Measurements from ENCODE around the gene SPTLC2.

The SPTLC2 gene

DNA sequence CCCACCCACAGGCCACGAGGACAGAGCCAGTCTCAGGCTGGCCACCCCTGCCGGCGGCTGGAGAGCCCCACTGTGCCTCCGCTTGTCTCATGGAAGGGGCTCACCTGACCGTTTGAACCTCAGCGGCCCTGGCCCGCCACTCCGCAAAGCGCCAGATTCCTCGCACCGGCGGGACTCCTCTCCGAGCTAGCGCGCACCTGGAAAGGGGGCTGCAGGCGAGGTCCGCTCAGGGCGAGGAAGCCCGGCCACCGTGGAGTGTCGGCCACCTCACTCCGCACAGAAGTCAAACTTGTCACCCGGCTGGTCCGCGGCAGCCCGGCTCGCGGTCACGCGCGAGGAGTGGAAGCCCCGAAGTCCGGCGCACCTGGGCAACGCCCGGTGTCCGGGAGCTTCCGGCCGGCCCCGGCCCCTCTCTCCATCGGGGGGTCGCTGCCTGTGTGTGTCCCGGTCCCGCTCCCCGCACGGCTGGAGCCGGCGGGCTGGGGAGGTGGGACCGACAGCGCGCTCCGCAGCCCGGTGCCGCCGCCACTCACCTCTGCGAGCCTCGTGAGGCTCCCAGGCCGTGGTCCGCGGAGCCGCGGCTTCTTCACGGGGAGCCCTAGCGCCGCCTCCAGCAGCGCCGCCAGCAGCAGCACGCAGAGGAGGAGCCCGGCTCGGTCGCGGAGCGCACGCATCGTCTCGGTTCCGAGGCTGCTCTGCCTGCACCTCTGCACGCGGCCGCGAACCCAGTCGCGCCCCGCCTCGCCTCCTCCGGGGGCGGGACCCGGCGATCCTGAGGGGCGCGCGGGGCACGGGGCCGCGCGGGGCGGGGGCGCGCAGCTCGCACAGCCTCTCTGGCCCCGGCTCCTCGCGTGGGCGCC lies 118.1 kb downstream of the SPTLC2 start, which contains the start of gene ISM2:
Gene ISM2, minus strand, starts transcription at position 697 of the 860 bp plus-strand sequence. Its CDS starts 23 bp downstream, at position 674.
- DNase-seq: no peak

DNA sequence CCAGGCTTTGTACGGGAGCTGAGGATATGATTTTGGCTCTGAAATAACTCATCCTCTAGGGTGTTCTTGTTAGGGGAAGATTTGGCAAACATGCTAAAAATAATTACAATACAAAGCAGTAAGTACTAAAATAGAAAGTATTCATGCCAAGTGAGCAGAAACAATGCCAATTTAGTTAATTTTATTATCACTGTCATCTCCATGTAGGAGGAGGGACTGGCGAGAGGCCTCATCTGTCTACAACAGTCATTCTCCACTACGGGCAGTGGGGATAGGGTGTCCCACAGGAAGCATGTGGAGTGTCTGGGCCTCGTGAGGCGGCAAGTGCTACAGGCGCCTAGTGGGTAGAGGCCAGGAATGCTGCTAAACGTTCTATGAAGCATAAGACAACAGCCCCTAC lies 121.1 kb downstream of the SPTLC2 start:
- no peak for DNase-seq

DNA sequence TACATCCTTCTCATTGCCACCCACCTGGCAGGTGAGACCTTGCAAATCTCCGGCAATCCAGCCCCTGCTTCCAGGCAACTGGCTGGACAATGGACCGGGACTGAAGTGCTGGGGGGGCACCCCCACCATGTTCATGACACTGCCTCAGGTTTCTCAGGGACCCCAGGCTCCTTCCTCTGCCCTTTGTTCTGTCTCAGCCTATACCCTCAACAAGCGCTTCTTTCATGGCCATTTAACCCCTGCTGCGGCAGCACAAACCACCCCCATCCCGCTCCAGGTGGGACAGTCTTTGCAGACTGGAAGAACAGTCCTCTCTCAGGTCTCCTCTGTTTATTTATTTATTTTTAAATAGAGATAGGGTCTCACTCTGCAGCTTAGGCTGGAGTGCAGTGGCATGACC lies 125.4 kb downstream of the SPTLC2 start:
- DNase-seq: no peak

DNA sequence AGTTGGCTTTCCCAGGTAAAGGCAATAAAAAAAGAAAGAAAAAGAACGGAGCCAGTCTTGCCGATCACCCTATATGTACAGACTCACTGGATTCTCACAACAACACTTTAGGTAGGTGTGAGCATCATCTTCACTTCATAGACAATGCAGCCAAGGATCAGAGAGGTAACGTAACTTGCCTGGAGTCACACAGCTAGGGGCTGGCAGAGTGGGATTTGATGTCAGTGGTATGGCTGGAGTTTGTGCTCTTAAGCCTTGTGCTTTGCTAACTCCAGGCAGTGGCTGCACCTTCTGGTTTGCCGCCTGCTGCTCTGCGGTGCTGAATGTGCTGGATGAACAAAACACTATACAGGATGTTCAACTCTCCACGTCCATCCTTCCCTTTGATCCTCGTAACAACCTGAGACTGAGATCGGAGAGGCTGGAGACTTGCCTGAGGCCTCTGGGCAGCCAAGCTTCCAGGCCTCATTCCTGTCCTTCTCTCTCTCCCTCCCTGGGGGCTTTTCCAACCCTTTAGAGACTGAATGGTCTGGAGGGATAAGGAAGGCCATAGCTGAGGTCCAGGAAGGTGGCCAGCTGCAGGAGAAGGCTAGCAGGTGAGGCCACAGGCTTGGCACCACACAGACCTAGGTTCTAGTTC lies 126.0 kb downstream of the SPTLC2 start:
- no peak for DNase-seq

DNA sequence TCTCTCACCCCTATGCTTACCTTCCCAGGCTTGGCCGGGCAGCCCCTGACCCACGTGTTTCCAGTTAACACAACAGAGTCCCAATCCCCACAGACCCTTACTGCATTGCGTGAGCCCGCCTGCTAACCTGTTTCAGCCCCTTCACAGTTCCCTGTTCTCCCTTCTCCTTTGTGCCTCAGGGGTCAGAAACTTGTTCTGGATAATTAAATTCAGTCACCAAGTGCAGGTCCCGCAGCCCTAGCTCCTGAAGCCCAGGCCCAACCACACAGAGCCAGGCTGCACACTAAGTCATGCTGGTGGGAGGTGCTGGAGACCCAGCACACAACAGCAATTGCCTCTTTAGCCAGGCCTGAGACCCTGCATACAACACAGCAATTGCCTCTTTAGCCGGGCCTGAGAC lies 127.4 kb downstream of the SPTLC2 start:
- no peak for DNase-seq

DNA sequence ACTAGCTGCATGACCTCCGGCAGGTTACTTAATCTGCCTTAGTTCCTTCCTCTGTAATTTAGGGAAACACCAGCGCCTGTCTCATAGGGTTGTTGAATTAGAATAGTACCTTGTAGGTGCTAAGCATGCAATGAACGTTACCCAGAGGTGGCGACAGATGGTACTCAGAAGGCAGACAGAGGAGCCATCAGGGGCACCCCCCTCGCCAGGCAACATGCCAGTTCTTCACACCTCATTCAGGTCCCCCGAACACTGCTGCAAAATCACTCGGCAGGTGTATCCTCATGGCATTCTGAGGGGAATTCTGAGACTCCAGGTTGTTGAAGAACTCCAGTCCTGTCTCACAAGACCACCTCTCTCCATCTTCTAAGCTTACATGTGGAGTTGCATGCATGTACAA lies 127.9 kb downstream of the SPTLC2 start:
- no peak for DNase-seq

DNA sequence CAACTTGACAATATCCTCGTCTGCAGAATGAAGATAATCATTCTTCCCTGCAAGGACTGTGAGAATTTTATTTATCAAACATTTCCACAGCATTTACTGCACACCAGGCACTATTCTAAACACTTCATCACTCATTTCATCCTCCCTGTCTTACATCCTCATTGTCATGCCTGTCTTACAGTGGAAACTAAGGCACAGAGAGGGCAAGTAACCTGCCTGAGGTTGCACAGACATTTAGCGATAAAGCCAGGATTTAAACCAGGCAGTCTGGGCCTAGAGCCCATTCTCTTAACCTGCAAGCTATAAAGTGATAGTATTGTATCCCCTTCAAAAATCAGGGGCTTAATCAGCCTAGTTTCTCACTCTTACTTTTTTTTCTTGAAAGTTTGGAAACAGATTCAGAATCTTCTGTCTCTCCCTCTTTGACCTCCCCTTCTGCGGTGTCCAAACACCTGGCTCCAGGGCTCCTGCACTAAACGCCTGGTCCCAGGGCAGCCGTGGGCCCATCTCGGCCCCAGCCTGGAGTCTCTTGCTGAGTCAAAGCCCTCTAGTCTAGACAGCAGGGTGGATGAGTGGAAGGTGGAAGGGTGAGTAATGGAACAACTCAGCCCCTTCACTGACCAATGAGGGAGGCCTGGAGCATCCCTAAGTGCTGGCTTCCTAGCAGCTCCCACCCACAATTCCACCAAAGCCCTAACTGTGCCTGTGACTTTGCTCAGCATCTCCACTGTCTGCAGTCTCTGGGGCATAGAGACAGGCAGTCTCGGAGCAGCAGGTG lies 130.3 kb downstream of the SPTLC2 start:
- no peak for DNase-seq

DNA sequence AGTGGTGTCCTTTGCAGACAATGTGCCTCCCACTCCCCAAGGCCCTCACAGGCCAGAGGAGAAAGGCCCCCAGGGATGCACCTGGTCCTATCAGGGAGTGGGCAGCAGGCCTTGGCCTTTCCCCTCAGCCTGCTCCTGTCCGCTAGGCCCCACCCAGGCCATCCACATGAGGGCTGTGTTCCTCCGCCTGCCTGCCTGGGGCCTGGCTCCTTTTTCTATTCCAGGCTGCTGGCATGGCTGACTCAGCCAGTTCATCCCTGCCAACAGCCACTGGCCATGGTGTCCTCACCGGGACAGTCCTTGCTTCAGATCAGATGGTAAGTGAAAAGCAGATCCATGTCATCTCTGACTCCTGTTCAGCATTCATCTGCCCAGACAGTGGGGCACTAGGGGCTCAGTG lies 131.2 kb downstream of the SPTLC2 start:
- no peak for DNase-seq

DNA sequence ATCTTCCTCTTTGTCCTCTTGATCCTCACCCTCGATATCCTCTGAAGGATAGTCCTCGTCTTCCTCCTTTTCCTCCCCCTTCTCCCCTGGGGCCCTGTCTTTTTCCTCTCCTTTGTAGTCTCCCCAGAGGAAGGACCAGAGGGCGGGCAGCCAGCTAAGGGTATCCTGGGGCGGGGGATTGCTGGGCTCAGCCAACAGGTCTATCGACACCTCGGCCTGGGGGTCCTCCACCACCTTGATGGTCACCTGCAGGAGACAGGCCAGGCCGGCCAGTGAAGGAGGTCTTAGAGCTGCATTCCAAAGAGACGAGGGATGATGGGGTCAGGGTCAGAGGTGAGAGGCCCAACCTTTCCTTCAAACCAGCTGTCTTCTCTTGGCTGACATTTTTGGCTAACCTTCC lies 134.0 kb downstream of the SPTLC2 start:
- no peak for DNase-seq

DNA sequence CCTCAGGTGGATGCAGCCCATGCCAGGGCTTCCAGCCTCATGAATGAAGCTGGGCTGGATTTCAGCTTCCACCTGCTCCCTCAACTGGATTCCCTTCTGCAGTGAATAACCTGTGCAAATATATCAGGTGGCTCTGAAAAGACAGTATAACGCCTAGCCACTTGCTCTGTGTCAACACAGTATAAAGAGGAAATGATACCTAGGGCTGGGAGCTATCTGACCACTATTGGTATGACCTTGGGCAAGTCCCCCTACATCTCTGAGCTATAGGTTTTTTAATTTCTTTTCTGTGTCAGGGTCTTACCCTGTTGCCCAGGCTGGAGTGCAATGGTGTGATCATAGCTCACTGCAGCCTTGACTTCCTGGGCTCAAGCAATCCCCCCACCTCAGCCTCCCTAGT lies 137.6 kb downstream of the SPTLC2 start:
- no peak for DNase-seq

DNA sequence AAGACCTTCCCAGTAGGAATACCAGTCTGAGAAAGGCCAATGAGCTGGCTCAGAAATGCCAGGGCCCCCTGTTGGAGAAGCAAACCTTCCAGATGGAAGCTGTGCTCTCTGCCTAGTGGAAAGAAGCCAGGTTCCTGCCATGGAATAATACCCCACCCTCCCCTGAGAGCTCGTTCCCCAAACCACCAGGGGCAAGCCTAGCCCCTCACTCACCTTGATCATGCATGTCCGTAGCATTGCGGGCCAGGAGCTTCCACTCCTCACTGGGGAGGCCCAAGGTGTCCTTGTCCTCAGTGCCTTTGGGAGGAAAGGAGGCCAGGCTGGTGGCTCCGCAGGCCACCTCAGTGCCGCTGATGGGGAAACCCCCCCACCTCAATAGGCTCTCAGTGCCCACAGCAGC lies 138.4 kb downstream of the SPTLC2 start:
- DNase-seq: no peak

DNA sequence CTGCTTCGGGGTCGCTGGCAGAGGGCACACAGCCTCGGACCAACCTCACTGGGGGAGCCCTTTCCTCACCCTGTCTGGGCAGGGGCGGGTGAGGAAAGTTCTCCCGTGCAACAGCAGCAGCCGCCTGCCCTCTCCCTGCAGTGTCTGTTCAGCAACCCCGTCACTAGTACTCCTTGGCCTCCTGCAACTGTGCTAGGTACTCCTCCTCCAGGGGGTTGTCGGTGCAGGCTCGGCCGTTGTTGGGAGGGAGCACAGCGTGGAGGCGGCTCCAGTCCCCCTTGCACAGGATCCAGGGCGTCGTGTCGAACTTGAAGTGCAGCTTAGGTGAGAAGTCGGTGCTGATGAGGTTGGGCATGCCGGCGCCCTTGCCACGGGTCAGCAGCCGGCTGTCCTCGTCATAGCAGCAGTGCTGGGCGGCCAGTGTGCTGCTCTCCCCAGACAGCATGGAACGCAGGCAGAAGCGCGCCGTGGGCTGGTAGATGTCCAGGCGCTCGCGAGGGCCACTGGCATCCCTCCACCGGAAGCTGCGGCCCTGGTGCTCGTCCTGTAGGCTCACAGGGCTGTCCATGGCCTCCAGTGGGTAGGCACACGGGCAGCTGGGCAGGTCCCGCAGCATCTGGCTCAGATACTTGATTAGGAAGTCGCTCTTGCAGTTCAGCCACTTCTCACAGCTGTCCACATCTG lies 140.9 kb downstream of the SPTLC2 start:
- DNase-seq: no peak

DNA sequence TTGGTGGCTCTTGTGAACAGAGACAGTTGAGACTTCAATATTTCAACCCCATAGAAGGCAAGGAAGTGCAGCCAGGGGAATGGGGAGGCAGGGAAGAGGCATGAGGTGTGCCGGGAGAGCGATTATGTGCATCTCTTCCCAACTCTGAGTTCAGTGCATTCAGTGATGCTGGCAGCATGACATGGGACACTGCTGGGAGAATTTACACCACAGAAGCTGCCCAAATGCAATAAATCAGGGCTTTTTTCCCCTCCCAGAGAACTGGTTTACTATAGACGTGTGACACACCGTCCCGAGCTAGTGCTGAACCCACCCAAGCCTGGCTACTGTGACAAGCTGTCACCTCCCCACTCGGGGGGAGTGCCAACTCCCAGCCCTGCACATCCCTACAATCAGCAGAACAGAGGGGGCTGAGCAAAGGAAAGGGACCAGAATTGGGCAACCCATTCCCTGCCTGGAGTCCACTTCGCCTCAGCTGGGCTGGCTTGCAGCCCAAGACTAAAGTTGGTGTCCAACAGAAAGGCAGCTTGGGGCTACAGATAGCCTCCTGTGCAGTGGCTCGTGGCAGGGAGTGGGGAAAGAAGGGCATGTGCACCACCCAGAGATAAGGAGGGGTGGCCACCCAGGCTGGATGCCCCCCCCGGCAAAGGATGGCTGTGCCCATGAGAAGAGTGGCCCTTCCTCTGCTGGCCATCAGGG lies 141.8 kb downstream of the SPTLC2 start:
- no peak for DNase-seq

DNA sequence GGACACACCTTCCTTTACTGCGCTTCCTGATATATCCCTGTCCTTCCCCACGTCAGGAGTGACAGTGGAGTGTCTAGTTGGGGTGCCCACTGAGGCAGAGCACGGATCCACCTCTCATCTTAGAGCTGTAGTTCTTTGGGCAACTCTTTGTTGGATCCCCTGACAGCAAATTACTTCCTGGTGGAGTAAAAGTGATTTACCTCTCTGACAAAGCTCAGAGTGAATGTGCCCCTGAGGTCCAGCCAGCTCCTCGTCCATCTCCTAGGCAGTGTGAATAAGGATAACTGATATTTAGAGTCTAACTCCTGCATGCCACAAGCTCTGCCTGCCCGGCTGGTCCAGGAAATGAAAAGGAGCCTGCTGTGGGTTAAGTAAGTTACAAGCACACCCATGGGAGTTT lies 142.5 kb downstream of the SPTLC2 start:
- no peak for DNase-seq

DNA sequence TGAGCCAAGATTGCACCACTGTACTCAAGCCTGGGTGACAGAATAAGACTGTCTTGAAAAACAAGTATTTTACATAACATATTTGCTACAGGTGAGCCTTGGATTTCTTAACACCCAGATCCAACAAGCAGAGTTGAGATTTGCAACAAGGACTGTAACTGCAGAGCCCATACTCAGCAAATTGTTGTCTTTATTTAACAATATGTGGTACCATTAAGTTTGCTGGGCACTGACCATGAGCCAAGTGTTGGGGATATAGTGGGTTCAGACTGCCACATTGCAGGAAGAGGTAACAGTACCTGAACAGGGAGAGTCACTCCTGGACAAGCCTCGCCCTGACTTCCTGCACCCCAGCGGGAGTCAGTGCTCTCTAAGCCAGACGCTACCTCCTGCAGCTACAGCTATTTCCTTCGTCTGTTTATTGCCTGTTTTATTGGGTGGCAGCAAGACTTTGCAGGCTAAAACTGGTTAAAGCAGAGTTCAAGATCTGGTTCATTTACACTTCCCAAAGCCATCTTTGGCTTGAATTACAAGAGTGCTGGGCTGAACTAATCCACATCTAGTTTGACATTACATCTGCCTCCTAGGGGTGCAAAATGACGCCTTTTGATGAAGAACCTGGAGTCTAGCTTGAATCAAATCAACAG lies 146.1 kb downstream of the SPTLC2 start:
- DNase-seq: no peak

DNA sequence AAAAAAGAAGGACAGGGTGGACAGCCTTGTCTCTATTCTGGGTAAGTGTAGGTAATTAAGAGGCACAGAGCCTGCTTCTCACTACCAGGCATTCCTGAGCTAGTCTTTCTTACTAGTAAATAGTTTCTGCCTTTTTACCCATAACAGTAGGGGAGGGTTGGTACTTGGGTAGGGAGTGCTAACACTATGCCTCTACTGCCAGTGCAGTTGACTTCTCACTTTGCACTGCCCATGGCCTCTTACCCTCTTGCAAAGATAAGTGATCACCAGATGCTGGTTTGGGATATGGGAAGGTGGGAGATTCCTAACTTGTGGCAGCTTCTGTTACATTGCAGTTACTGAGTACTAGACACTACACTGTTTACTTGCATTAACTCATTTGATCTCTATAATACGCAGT lies 146.9 kb downstream of the SPTLC2 start:
- DNase-seq: no peak

DNA sequence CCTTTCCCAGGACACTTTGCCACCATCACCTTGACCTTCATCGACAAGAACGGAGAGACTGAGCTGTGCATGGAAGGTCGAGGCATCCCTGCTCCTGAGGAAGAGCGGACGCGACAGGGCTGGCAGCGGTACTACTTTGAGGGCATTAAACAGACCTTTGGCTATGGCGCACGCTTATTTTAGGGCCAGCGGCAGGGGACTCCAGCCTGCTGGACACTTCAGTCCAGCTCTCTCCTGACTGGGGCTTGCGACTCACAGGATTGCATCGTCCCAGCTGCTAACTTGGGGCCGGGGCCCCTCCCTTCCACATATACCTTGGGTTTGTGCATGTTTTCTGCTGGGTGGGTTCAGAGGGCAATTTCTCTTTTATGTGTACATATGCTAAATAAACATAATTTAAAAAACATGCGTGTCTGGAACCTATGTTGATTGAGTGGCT lies 147.4 kb downstream of the SPTLC2 start:
- DNase-seq: no peak

DNA sequence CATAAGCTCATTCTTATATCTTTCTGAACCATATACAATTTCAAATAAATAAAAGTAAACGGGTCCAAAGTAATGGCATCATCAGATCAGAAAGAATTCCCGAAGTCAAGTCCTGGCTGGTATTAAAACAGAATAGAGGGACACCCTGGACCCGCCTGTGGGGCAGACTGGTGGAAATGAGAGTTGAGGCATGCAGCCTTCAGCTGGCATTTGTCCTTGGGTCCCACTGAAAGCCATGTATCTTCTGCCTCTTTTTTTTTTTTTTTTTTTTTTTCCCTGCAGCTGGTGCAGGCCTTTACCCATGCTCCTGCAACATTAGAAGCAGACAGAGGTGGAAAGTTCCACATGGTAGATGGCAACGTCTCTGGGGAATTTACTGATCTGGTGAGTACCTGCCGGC lies 148.6 kb downstream of the SPTLC2 start:
- DNase-seq: no peak

DNA sequence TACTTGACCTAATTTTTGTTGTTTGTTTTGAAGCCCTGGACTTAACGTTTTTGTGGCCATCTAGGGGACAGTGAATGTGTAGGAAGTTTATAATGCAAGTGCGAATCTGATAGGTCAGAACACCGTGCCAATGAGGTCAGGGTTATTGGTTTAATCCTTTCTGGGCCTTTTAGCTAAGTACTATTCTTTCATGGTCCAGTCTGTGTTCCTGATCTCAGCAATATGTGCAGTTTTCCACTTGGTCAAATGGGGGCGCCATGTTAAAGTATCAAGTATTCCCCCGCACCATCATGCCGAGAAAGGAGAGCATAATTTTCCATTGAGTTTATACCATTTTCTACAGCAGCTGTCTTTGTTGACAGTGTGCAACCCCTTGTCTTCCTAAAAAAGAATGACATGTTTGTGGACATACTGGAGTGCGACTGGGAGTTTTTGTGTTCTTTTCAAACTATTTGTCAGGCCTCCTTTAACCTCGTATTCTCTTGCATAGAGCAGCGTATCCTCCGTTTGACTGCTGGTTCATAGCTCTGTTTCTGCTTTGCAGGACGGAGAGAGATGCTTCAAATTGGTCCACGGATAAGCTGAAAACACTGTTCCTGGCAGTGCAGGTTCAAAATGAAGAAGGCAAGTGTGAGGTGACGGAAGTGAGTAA lies 157.2 kb downstream of the SPTLC2 start:
- DNase-seq: peak; percentile 52 to 65

DNA sequence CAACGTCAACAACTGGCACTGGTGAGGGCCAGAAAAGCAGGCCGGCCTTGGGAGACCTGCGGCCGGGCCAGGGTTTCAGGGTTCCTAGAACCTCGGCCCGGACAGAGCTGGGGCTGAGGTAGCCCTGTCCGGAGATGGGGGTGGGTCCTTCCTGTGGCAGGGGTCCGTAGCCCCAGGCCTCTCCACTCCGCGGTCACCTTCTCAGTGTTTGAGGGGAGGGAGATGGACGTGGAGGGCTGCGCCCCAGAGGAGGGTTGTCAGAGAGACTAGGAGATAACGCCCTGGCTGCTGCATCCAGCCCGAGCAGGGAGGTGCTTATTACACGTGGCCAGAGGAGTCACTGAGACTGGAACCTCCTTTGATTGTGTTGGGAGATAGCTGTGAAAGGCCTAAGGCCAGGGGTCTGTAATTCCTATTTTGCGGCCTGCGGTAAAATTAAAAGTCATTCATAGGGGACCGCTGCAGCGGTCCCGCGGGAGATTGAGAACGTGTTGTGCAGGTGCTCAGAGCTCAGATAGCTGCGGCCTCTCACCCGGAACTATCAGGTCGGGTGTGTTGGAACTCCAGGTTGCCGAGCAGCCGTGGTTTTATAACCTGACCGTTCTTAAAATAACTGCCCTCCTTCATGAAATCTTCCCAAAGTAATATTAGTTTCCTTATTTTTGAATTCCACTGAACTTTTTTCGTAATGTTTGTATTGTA lies 158.0 kb downstream of the SPTLC2 start:
- DNase-seq: peak; percentile 8 to 16
